Neural progenitor cell (in vitro differentiated cells): ENCODE results near the gene SIDT2.

Experiments used
- EZH2 ChIP-seq: fragments of 200-600 bp; sonication (generic); IDR thresholded peaks from 2 replicates; pipeline ENCODE4 v1.6.1; 2017; ENCODE audit warnings: antibody characterized with exemption, mild to moderate bottlenecking, moderate library complexity
- EZH2phosphoT487 ChIP-seq: fragments of 200-600 bp; sonication (generic); IDR thresholded peaks from 2 replicates; pipeline ENCODE4 v1.6.1; 2017; ENCODE audit warnings: antibody characterized with exemption
- TF ChIP-seq, protein P1 (sequence below): fragments of 200-600 bp; sonication (generic); IDR thresholded peaks from 2 replicates; pipeline ENCODE4 v1.5.1; 2017; ENCODE audit warnings: antibody characterized with exemption, mild to moderate bottlenecking

DNA sequence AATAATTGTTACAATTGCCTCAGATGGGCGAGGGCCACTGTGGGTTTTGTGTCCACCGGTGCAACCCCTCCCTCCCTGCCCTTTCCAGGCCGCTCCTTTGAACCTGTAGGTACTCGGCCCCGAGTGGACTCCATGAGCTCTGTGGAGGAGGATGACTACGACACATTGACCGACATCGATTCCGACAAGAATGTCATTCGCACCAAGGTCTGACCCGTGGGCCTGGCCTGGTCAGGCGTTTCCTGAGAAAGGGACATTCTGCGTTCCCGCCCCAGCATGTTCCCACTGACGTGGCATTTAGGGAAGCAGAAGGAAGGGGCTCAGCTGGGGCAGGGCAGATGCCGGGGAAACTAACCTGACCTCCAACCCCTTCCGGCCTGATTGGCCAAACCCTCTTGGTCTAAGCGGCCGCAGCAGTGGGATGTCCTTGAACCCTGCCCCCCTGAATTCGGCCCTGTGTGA is 10.1 kb downstream of the SIDT2 start:
- TF ChIP-seq, protein P1, sequence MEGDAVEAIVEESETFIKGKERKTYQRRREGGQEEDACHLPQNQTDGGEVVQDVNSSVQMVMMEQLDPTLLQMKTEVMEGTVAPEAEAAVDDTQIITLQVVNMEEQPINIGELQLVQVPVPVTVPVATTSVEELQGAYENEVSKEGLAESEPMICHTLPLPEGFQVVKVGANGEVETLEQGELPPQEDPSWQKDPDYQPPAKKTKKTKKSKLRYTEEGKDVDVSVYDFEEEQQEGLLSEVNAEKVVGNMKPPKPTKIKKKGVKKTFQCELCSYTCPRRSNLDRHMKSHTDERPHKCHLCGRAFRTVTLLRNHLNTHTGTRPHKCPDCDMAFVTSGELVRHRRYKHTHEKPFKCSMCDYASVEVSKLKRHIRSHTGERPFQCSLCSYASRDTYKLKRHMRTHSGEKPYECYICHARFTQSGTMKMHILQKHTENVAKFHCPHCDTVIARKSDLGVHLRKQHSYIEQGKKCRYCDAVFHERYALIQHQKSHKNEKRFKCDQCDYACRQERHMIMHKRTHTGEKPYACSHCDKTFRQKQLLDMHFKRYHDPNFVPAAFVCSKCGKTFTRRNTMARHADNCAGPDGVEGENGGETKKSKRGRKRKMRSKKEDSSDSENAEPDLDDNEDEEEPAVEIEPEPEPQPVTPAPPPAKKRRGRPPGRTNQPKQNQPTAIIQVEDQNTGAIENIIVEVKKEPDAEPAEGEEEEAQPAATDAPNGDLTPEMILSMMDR = no peak
- TF ChIP-seq EZH2 (no peak), EZH2phosphoT487 (no peak)
